Activated CD8-positive, alpha-beta memory T cell treated with anti-CD3 and anti-CD28 coated beads, Interleukin-2, amount 50 U/mL, for 48 hours (primary cell): ENCODE measurements around the gene CLCN7.

ENCODE experiments used
- DNase-seq: peaks from one replicate; pipeline ENCODE4 v3.0.0-alpha.2; 2020

Gene CLCN7

GRCh38 chr16:1398351-1398750 is 76.5 kb downstream of the CLCN7 start:
- DNase-seq = no peak

- DNase-seq = no peak
Observed at GRCh38 chr16:1397779-1398178, 77.0 kb downstream of the CLCN7 start.

- no peak for DNase-seq
Observed at GRCh38 chr16:1395444-1396031, 79.3 kb downstream of the CLCN7 start.
